OCI-LY7 (cell line): ENCODE measurements around the gene GCSAM. TPM values are rescaled to one million over a fixed set of nuclear protein-coding genes. Genes with fewer than 3 reads are reported as not detected.

ENCODE experiments used
- BruUV-seq: library from RNA; stranded (reverse); fragments of 400-500 nt; replicated peaks from 2 replicates; lab custom pipeline; 2021; lab: Mats Ljungman, UMichigan
- CTCF ChIA-PET: fragments of 300-600 bp; sonication (Branson Sonifier 250); formaldehyde crosslinking; loops from one replicate; lab custom pipeline; 2022; ENCODE audit warnings: antibody characterized with exemption; ENCODE audit not compliant: unreplicated experiment; lab: Charles Lee
- POLR2A ChIA-PET: fragments of 300-600 bp; sonication (Branson Sonifier 250); formaldehyde crosslinking; loops from one replicate; lab custom pipeline; 2022; ENCODE audit warnings: antibody characterized with exemption; lab: Charles Lee
- DNase-seq: peaks from one replicate; pipeline ENCODE4 v3.0.0-alpha.2; 2015; ENCODE audit warnings: low spot score
- H2AFZ ChIP-seq: fragments of 200-600 bp; sonication (generic), shearing (Covaris generic); 2 replicates; pipeline ENCODE4 v1.6.1; 2014; ENCODE audit warnings: mild to moderate bottlenecking, antibody characterized with exemption, low read length, moderate library complexity
- H3K27ac ChIP-seq: fragments of 200-600 bp; sonication (generic); 2 replicates; pipeline ENCODE4 v1.5.1; 2014; ENCODE audit warnings: mixed run types, low read depth, mild to moderate bottlenecking, moderate library complexity, low read length, inconsistent platforms; ENCODE audit not compliant: poor library complexity, severe bottlenecking
- H3K36me3 ChIP-seq: fragments of 200-600 bp; sonication (generic); 2 replicates; pipeline ENCODE4 v1.6.1; 2014; ENCODE audit warnings: mild to moderate bottlenecking, antibody characterized with exemption, low read length, moderate library complexity, mixed read lengths; ENCODE audit not compliant: insufficient read depth
- H3K4me1 ChIP-seq: fragments of 200-600 bp; sonication (generic); 2 replicates; pipeline ENCODE4 v1.5.1; 2014; ENCODE audit warnings: mild to moderate bottlenecking, low read length; ENCODE audit not compliant: insufficient read depth, poor library complexity, severe bottlenecking
- H3K4me2 ChIP-seq: fragments of 200-600 bp; sonication (generic); 2 replicates; pipeline ENCODE4 v1.6.1; 2014; ENCODE audit warnings: mild to moderate bottlenecking, low read length
- H3K4me3 ChIP-seq: fragments of 200-600 bp; sonication (generic); 2 replicates; pipeline ENCODE4 v1.5.1; 2014; ENCODE audit warnings: mild to moderate bottlenecking, low read depth, low read length; ENCODE audit not compliant: poor library complexity, severe bottlenecking
- H3K79me2 ChIP-seq: fragments of 200-600 bp; sonication (generic); 2 replicates; pipeline ENCODE4 v1.6.1; 2016; ENCODE audit warnings: low read depth, mild to moderate bottlenecking, low read length, moderate library complexity, mixed read lengths; ENCODE audit not compliant: insufficient read depth
- H3K9me2 ChIP-seq: fragments of 200-600 bp; sonication (generic); 2 replicates; pipeline ENCODE4 v1.6.1; 2016; ENCODE audit warnings: mild to moderate bottlenecking, low read length, mixed read lengths; ENCODE audit not compliant: insufficient read depth
- H3K9me3 ChIP-seq: fragments of 200-600 bp; sonication (generic); 2 replicates; pipeline ENCODE4 v1.6.1; 2014; ENCODE audit warnings: mild to moderate bottlenecking, mixed run types, low read length, mixed read lengths
- H4K20me1 ChIP-seq: fragments of 200-600 bp; sonication (generic); 2 replicates; pipeline ENCODE4 v1.6.1; 2014; ENCODE audit warnings: mild to moderate bottlenecking, antibody characterized with exemption, low read length, moderate library complexity, mixed read lengths; ENCODE audit not compliant: insufficient read depth
- EZH2phosphoT487 ChIP-seq: fragments of 200-600 bp; sonication (generic); IDR thresholded peaks from 2 replicates; pipeline ENCODE4 v1.6.1; 2018; ENCODE audit warnings: low read depth, borderline replicate concordance, mild to moderate bottlenecking, mixed run types, antibody characterized with exemption, low read length, moderate library complexity, mixed read lengths
- intact Hi-C: fragments of 100-400 bp; cut with micrococcal nuclease; formaldehyde crosslinking; loops from one replicate; pipeline ENCODE4 v1.10.0; 2022; ENCODE audit not compliant: unreplicated experiment
- total RNA-seq, 2 experiments: library from RNA; depleted of rRNA in 1 of 2; stranded (reverse); fragments of >200 nt in 1 of 2; shearing (Covaris generic) in 1 of 2; gene quantifications; 2 replicates each; pipeline ENCODE4 v1.2.3, GENCODE V29; 2014 to 2022
- TF ChIP-seq, protein P1 (sequence below): fragments of 200-600 bp; sonication (generic); conservative IDR thresholded peaks from 2 replicates; pipeline ENCODE4 v1.5.1; 2014; ENCODE audit warnings: mild to moderate bottlenecking, antibody characterized with exemption, low read length, moderate library complexity, mixed read lengths

Gene GCSAM
- total RNA-seq, 2 experiments from 2014 or later, result 193 to 195 TPM

DNA sequence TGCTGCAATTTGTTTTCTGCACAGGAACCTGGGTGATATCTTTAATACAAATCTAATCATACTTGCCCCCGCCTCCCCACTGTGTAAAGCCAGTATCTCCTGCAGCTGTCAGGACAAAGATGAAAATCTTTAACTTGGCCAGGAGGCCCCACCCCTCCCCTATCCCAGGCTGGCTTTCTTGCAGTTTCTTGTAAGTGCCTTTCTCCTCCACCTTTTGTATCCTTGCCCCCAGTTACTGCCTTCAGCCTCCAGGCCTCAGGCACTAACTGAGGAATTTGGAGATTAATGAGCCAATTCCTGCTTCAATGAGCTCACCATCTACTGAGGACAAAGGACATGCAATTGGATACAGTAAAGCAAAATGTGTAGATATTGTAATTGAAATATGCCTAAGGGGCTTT is 6.5 kb downstream of the GCSAM start:
- Histone ChIP-seq H3K4me1 (peaks cover 96% of the 10 kb centered on the region), H3K4me3 (peak overlapping the region; percentile 57), H2AFZ (no peak overlapping the region), H3K27ac (peak overlapping the region; percentile 99), H3K79me2 (peaks cover 72% of the 10 kb centered on the region), H3K36me3 (peaks cover 93% of the 10 kb centered on the region), H3K9me3 (no peaks in the 10 kb centered on the region), H3K9me2 (no peaks in the 10 kb centered on the region), H4K20me1 (no peaks in the 10 kb centered on the region), H3K4me2 (peak overlapping the region; percentile 99)
- intact Hi-C loops, result no loop called here
- CTCF ChIA-PET, result interaction anchor here (3.0 kb wide), 1 partner anchor 9 kb away, joined by 10 read pairs; no protein-coding TSS in a partner anchor
- TF ChIP-seq, protein P1, sequence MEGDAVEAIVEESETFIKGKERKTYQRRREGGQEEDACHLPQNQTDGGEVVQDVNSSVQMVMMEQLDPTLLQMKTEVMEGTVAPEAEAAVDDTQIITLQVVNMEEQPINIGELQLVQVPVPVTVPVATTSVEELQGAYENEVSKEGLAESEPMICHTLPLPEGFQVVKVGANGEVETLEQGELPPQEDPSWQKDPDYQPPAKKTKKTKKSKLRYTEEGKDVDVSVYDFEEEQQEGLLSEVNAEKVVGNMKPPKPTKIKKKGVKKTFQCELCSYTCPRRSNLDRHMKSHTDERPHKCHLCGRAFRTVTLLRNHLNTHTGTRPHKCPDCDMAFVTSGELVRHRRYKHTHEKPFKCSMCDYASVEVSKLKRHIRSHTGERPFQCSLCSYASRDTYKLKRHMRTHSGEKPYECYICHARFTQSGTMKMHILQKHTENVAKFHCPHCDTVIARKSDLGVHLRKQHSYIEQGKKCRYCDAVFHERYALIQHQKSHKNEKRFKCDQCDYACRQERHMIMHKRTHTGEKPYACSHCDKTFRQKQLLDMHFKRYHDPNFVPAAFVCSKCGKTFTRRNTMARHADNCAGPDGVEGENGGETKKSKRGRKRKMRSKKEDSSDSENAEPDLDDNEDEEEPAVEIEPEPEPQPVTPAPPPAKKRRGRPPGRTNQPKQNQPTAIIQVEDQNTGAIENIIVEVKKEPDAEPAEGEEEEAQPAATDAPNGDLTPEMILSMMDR, result no peak
- no peak for TF ChIP-seq EZH2phosphoT487
- POLR2A ChIA-PET, result interaction anchor here (0.6 to 16.9 kb wide), 6 partner anchors 9 to 408 kb away, joined by 3 to 566 read pairs (median 9); no protein-coding TSS in a partner anchor
- DNase-seq, result peak; percentile 82
- BruUV-seq, result no TSS peak

GRCh38 chr3:112124907-112125607 is 8.0 kb downstream of the GCSAM start:
- Histone ChIP-seq H3K36me3 (peaks cover 87% of the 10 kb centered on the region), H3K4me2 (peak overlapping the region; percentile 99), H3K27ac (peak overlapping the region; percentile 99), H3K79me2 (peaks cover 57% of the 10 kb centered on the region), H3K4me1 (peaks cover 100% of the 10 kb centered on the region), H3K9me2 (no peaks in the 10 kb centered on the region), H3K9me3 (no peaks in the 10 kb centered on the region), H3K4me3 (peak overlapping the region; percentile 57), H2AFZ (no peak overlapping the region), H4K20me1 (no peaks in the 10 kb centered on the region)
- intact Hi-C loops, result no loop called here
- TF ChIP-seq EZH2phosphoT487, result no peak
- TF ChIP-seq, protein P1, result no peak
- ChIA-PET CTCF (interaction anchor here (1.0 to 3.0 kb wide), 3 partner anchors 8 to 13 kb away, joined by 4 to 10 read pairs (median 5); no protein-coding TSS in a partner anchor), POLR2A (interaction anchor here (0.7 to 16.9 kb wide), 12 partner anchors 7 to 376 kb away, joined by 3 to 566 read pairs (median 6); partner anchors contain the start of genes ABHD10 and GCSAM)
- DNase-seq, result peak; percentile 82
- BruUV-seq, result no TSS peak
